Effector memory CD8-positive, alpha-beta T cell (primary cell): Measurements from ENCODE around the gene ZNF648.
"Not testable (repeated sequence)": the region's sequence is repeated elsewhere in the genome, so short reads cannot be mapped to it uniquely, and the experiment has no call there.

Source experiments
- ATAC-seq: fragments of 150-1000 bp; cut with Tn5 transposase; replicated peaks from 2 replicates; pipeline ENCODE4 v1.10.0; 2021; ENCODE audit warnings: mild to moderate bottlenecking, moderate library complexity
- DNase-seq, 3 experiments: peaks; one replicate each; pipeline ENCODE4 v3.0.0; 2021
- H3K27ac Mint-ChIP-seq, 2 donors: one replicate each; pipeline ENCODE4 v1.8.0; 2022; ENCODE audit warnings: mild to moderate bottlenecking in 2 of 2, mixed read lengths in 2 of 2, moderate library complexity in 2 of 2
- H3K27me3 Mint-ChIP-seq, 2 donors: one replicate each; pipeline ENCODE4 v1.8.0; 2022; ENCODE audit warnings: mixed read lengths in 2 of 2
- H3K36me3 Mint-ChIP-seq: one replicate; pipeline ENCODE4 v1.8.0; 2022; ENCODE audit warnings: mild to moderate bottlenecking, moderate library complexity, mixed read lengths; ENCODE audit not compliant: insufficient read depth
- H3K4me1 Mint-ChIP-seq, 2 donors: one replicate each; pipeline ENCODE4 v1.8.0; 2022; ENCODE audit warnings: low read depth in 2 of 2, mixed read lengths in 2 of 2
- H3K4me3 Mint-ChIP-seq, 2 donors: one replicate each; pipeline ENCODE4 v1.8.0; 2022; ENCODE audit warnings: mild to moderate bottlenecking in 2 of 2, mixed read lengths in 2 of 2, moderate library complexity in 2 of 2
- H3K9me3 Mint-ChIP-seq, 2 donors: one replicate each; pipeline ENCODE4 v1.8.0; 2022; ENCODE audit warnings: mixed read lengths in 2 of 2

ZNF648 gene

GRCh38 chr1:182060877-182061276 is 635 bp downstream of the ZNF648 start:
- H3K4me3 Mint-ChIP-seq: no peak overlapping the region
- ATAC-seq (no peak), DNase-seq (no peak)
- no peaks in the 10 kb centered on the region for H3K36me3 Mint-ChIP-seq
- no peak overlapping the region for H3K27ac Mint-ChIP-seq
- peaks cover 0 to 6% of the 10 kb centered on the region in 2 donors for H3K4me1 Mint-ChIP-seq
- peaks cover 72 to 100% of the 10 kb centered on the region in 2 donors for H3K27me3 Mint-ChIP-seq
- H3K9me3 Mint-ChIP-seq: no peaks in the 10 kb centered on the region

GRCh38 chr1:182059936-182060335 is 1.6 kb downstream of the ZNF648 start:
- Mint-ChIP-seq H3K36me3 (no peaks in the 10 kb centered on the region), H3K27me3 (peaks cover 63 to 94% of the 10 kb centered on the region in 2 donors), H3K27ac (no peak overlapping the region), H3K4me3 (no peak overlapping the region), H3K9me3 (no peaks in the 10 kb centered on the region), H3K4me1 (peaks cover 0 to 6% of the 10 kb centered on the region in 2 donors)
- no peak for ATAC-seq
- DNase-seq: no peak

DNA sequence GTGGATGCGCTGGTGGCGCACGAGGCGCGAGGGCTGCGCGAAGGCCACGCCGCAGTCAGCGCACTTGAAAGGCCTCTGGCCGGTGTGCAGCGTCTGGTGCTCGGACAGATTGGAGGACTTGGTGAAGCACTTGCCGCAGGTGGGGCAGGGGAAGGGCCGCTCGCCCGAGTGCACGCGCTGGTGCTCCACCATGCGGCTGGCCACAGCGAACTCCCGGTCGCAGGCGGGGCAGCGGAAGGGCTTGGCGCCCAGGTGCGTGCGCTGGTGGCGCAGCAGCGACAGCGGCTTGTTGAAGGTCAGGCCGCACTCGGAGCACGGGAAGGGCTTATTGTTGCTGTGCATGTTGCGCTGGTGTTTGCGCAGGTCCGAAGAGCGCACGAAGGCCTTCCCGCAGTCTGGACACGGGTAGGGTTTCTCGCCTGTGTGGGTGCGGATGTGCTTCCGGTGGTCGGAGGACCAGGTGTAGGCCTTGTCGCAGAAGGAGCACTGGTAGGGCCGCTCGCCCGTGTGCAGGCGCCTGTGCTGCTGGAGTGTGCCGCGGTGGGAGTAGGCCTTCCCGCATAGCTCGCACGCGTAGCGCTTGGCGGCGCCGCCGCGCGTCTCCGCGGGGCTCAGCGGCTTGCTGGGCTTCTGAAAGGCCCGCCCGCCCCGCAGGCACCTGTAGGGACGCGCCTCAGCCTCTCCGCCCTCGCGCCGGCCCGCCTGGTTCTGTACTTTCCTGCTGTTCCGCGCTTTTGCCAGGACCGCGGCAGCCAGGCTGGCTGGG is 4.7 kb downstream of the ZNF648 start:
- no peak for DNase-seq
- H3K9me3 Mint-ChIP-seq: no peaks in the 10 kb centered on the region
- peaks cover 33 to 63% of the 10 kb centered on the region in 2 donors for H3K27me3 Mint-ChIP-seq
- peak overlapping the region in 1 of 2 donors; percentile 23 for H3K27ac Mint-ChIP-seq
- H3K4me1 Mint-ChIP-seq: peaks cover 0 to 6% of the 10 kb centered on the region in 2 donors
- H3K36me3 Mint-ChIP-seq: no peaks in the 10 kb centered on the region
- no peak overlapping the region for H3K4me3 Mint-ChIP-seq
- no peak for ATAC-seq

- DNase-seq: peak; percentile 50 to 63 (median 62)
- Mint-ChIP-seq H3K4me1 (peaks cover 0 to 6% of the 10 kb centered on the region in 2 donors), H3K36me3 (no peaks in the 10 kb centered on the region), H3K27ac (no peak overlapping the region), H3K9me3 (no peaks in the 10 kb centered on the region), H3K27me3 (peaks cover 21 to 43% of the 10 kb centered on the region in 2 donors), H3K4me3 (no peak overlapping the region)
- ATAC-seq: peak; percentile 47
Measured at GRCh38 chr1:182054698-182055326, 6.7 kb downstream of the ZNF648 start.

DNA sequence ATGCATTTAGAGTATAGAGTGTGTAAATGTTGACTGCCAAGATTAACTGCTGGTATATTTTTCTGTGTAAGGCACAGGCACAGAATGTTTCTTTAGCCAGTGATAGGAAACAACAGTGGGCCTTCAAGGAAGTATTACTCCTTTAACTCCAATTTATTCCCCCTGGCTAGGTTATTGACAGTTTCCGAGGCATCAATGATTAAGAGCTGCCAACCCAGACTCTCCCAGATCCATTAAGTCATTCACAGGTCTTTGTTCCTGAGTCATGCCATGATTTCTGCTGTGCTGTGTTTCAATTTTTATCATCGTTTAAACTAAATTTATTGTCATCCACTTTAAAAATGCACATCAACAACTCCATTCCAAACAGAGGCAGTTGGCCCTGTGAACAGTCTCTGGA is 9.2 kb downstream of the ZNF648 start:
- Mint-ChIP-seq H3K4me1 (peaks cover 0 to 6% of the 10 kb centered on the region in 2 donors), H3K27ac (no peak overlapping the region)
- ATAC-seq: no peak

DNA sequence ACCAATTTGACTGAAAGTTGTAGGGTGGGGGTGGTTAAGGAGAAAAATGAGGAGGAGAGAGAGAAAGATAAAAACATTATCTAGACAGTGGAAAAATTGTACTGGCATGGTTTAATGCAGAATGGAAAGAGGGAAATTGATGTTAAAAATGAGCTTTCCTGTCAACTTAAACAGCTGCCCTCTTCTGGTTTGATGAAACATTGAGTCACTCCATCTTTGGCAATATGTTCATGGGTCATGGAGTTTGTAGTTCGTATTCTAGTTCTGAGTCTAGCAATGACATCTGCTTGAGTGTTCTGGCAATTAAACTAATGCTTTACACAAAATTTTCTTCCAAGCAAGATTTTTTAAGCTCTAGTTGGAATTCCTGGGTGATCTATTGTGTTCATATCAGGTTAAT is 9.6 kb downstream of the ZNF648 start:
- no peaks in the 10 kb centered on the region for H3K36me3 Mint-ChIP-seq
- H3K27ac Mint-ChIP-seq: no peak overlapping the region
- no peak overlapping the region for H3K4me3 Mint-ChIP-seq
- H3K4me1 Mint-ChIP-seq: peaks cover under 1 to 6% of the 10 kb centered on the region in 2 donors
- H3K9me3 Mint-ChIP-seq: no peaks in the 10 kb centered on the region
- peaks cover 8 to 14% of the 10 kb centered on the region in 2 donors for H3K27me3 Mint-ChIP-seq
- DNase-seq (no peak), ATAC-seq (no peak)

More for the DNA sequence above, 9.2 kb downstream of the ZNF648 start:
- Mint-ChIP-seq H3K27me3 (peaks cover 8 to 19% of the 10 kb centered on the region in 2 donors), H3K9me3 (no peaks in the 10 kb centered on the region), H3K36me3 (no peaks in the 10 kb centered on the region), H3K4me3 (no peak overlapping the region)
- no peak for DNase-seq

- Mint-ChIP-seq H3K27me3 (peaks cover 0 to 3% of the 10 kb centered on the region in 2 donors), H3K27ac (no peak overlapping the region), H3K9me3 (no peaks in the 10 kb centered on the region), H3K4me1 (peaks cover 2 to 5% of the 10 kb centered on the region in 2 donors), H3K4me3 (no peak overlapping the region), H3K36me3 (no peaks in the 10 kb centered on the region)
- ATAC-seq (no peak), DNase-seq (no peak)
Measured at GRCh38 chr1:182050481-182051448, 10.7 kb downstream of the ZNF648 start.

DNA sequence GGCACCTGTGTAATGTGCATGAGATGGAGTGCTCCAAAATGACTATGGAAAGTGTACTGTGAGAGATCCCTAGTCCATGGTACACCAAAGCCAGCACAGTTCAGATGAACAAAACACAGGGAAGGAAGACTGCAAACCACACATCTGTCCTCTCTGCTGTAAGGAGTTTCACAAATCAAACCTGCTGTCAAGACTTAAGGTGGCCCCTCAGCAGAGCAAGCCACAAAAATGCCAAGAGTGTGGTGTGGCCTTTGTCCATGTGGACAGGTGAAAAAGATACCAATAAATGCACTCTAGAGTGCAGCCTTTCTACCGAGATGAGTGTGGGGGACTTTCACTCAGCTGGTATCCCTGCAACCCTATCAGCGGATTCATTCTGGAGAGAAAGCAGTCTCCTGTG is 12.9 kb downstream of the ZNF648 start:
- peaks cover 0 to 8% of the 10 kb centered on the region in 2 donors for H3K9me3 Mint-ChIP-seq
- DNase-seq (no peak), ATAC-seq (no peak)
- H3K4me3 Mint-ChIP-seq: no peak overlapping the region
- peaks cover 2 to 5% of the 10 kb centered on the region in 2 donors for H3K4me1 Mint-ChIP-seq
- H3K27ac Mint-ChIP-seq: no peak overlapping the region
- H3K27me3 Mint-ChIP-seq: no peaks in the 10 kb centered on the region
- H3K36me3 Mint-ChIP-seq: no peaks in the 10 kb centered on the region

GRCh38 chr1:182046763-182047162 is 14.7 kb downstream of the ZNF648 start:
- Mint-ChIP-seq H3K4me1 (peaks cover 2 to 5% of the 10 kb centered on the region in 2 donors), H3K27ac (peak overlapping the region in 1 of 2 donors; percentile 19), H3K4me3 (no peak overlapping the region), H3K36me3 (no peaks in the 10 kb centered on the region), H3K9me3 (peaks cover 0 to 8% of the 10 kb centered on the region in 2 donors), H3K27me3 (no peaks in the 10 kb centered on the region)
- ATAC-seq: no peak
- no peak for DNase-seq

GRCh38 chr1:182045481-182045880 is 16.0 kb downstream of the ZNF648 start:
- not testable (repeated sequence) for H3K36me3 Mint-ChIP-seq, H3K4me1 Mint-ChIP-seq, H3K4me3 Mint-ChIP-seq, DNase-seq, H3K27ac Mint-ChIP-seq, ATAC-seq, H3K9me3 Mint-ChIP-seq, H3K27me3 Mint-ChIP-seq

GRCh38 chr1:182041615-182042014 is 19.9 kb downstream of the ZNF648 start:
- no peak for ATAC-seq
- Mint-ChIP-seq H3K9me3 (peaks cover 0 to 8% of the 10 kb centered on the region in 2 donors), H3K4me1 (peaks cover 0 to 1% of the 10 kb centered on the region in 2 donors), H3K27me3 (no peaks in the 10 kb centered on the region), H3K27ac (no peak overlapping the region), H3K36me3 (no peaks in the 10 kb centered on the region), H3K4me3 (no peak overlapping the region)
- no peak for DNase-seq

GRCh38 chr1:182038220-182038619 is 23.3 kb downstream of the ZNF648 start:
- Mint-ChIP-seq H3K36me3 (no peaks in the 10 kb centered on the region), H3K27ac (no peak overlapping the region), H3K4me3 (no peak overlapping the region), H3K9me3 (peaks cover 0 to 1% of the 10 kb centered on the region in 2 donors), H3K4me1 (no peaks in the 10 kb centered on the region), H3K27me3 (no peaks in the 10 kb centered on the region)
- ATAC-seq (no peak), DNase-seq (no peak)

GRCh38 chr1:182035097-182035770 is 26.3 kb downstream of the ZNF648 start:
- H3K9me3 Mint-ChIP-seq: peaks cover 0 to 1% of the 10 kb centered on the region in 2 donors
- DNase-seq (no peak), ATAC-seq (no peak)
- H3K27me3 Mint-ChIP-seq: no peaks in the 10 kb centered on the region
- H3K4me1 Mint-ChIP-seq: no peaks in the 10 kb centered on the region
- H3K4me3 Mint-ChIP-seq: no peak overlapping the region
- H3K27ac Mint-ChIP-seq: no peak overlapping the region
- H3K36me3 Mint-ChIP-seq: no peaks in the 10 kb centered on the region
